T-helper 2 cell treated with Interferon-gamma antibody and Interleukin-4, amounts not matched to agents 5 μg/mL and 100 μg/mL, for 36 hours (primary cell): Measurements from ENCODE around the gene MAP2K3.
"Not testable (repeated sequence)": the region's sequence is repeated elsewhere in the genome, so short reads cannot be mapped to it uniquely, and the experiment has no call there.

Experiments
- DNase-seq: peaks from one replicate; pipeline ENCODE4 v3.0.0; 2021; ENCODE audit warnings: low spot score
- H3K27ac Mint-ChIP-seq: one replicate; pipeline ENCODE4 v1.8.0; 2021; ENCODE audit warnings: mild to moderate bottlenecking, mixed read lengths
- H3K27me3 Mint-ChIP-seq: one replicate; pipeline ENCODE4 v1.8.0; 2021; ENCODE audit warnings: low read depth, mixed read lengths
- H3K36me3 Mint-ChIP-seq: one replicate; pipeline ENCODE4 v1.8.0; 2021; ENCODE audit warnings: low read depth, mixed read lengths
- H3K4me1 Mint-ChIP-seq: one replicate; pipeline ENCODE4 v1.8.0; 2021; ENCODE audit warnings: low read depth, mixed read lengths
- H3K4me3 Mint-ChIP-seq: one replicate; pipeline ENCODE4 v1.8.0; 2022; ENCODE audit warnings: mild to moderate bottlenecking, moderate library complexity, mixed read lengths
- H3K9me3 Mint-ChIP-seq: one replicate; pipeline ENCODE4 v1.8.0; 2021; ENCODE audit warnings: mixed read lengths

MAP2K3 gene

DNA sequence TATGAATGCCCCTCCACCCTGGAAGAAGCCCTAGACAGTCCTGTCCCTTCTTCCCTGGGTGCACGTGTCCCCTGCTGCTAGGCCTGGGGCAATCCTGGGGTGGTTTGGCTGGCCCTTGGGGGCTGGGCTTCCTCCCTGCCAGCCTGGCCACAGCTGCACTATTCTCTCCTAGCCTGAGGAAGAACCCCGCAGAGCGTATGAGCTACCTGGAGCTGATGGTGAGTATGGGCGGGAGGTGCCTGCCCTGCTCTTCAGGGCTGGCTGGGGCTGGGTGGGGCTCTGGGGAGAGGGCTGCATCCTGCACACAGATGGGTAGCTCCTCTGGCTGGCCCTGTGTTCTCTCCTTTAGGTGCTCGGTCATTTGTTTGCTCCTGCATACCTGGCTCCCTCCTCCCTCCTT lies 28.8 kb downstream of the MAP2K3 start:
- Mint-ChIP-seq H3K9me3 (peaks cover 6% of the 10 kb centered on the region), H3K4me1 (no peaks in the 10 kb centered on the region), H3K27ac (no peak overlapping the region), H3K27me3 (no peaks in the 10 kb centered on the region), H3K36me3 (peaks cover 22% of the 10 kb centered on the region), H3K4me3 (no peak overlapping the region)
- DNase-seq: no peak

DNA sequence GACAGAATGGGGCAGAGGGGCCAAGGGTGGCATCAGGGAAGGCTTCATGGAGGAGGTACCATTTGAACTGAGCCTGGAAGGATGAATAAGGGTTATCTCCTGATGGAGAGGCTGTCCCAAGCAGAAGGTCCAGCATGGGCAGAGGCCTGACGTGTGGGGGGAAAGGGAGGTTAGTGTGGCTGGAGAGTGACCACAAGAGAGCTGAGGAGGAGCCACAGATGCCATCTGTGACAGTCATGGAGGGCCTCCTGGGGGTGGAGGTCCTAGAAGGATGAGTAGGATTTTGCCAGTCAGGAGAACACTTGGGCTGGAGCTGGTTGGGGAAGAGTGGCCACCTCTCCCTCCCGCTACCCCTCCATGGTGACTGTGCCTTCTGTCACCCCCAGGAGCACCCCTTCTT lies 29.2 kb downstream of the MAP2K3 start:
- H3K4me1 Mint-ChIP-seq, H3K9me3 Mint-ChIP-seq, DNase-seq, H3K27ac Mint-ChIP-seq, H3K27me3 Mint-ChIP-seq, H3K4me3 Mint-ChIP-seq: not testable (repeated sequence)
- H3K36me3 Mint-ChIP-seq: peaks cover 18% of the 10 kb centered on the region

DNA sequence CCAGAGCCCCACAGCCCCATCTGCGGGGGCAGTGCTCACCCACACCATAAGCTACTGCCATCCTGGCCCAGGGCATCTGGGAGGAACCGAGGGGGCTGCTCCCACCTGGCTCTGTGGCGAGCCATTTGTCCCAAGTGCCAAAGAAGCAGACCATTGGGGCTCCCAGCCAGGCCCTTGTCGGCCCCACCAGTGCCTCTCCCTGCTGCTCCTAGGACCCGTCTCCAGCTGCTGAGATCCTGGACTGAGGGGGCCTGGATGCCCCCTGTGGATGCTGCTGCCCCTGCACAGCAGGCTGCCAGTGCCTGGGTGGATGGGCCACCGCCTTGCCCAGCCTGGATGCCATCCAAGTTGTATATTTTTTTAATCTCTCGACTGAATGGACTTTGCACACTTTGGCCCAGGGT lies 29.8 kb downstream of the MAP2K3 start:
- peaks cover 13% of the 10 kb centered on the region for H3K36me3 Mint-ChIP-seq
- H3K4me3 Mint-ChIP-seq, H3K27ac Mint-ChIP-seq, DNase-seq, H3K4me1 Mint-ChIP-seq, H3K27me3 Mint-ChIP-seq, H3K9me3 Mint-ChIP-seq: not testable (repeated sequence)

DNA sequence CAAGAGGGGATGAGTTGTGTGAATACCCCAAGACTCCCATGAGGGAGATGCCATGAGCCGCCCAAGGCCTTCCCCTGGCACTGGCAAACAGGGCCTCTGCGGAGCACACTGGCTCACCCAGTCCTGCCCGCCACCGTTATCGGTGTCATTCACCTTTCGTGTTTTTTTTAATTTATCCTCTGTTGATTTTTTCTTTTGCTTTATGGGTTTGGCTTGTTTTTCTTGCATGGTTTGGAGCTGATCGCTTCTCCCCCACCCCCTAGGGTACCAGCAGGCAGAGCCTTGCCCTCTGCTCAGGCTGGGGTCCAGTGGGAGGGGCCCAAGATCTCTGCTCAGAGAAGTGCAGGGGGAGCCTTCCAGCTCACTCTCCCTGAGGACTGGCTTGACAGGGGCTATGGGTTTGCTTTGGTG lies 30.2 kb downstream of the MAP2K3 start:
- H3K27me3 Mint-ChIP-seq, H3K9me3 Mint-ChIP-seq, DNase-seq, H3K27ac Mint-ChIP-seq, H3K4me1 Mint-ChIP-seq, H3K4me3 Mint-ChIP-seq: not testable (repeated sequence)
- H3K36me3 Mint-ChIP-seq: peaks cover 13% of the 10 kb centered on the region

DNA sequence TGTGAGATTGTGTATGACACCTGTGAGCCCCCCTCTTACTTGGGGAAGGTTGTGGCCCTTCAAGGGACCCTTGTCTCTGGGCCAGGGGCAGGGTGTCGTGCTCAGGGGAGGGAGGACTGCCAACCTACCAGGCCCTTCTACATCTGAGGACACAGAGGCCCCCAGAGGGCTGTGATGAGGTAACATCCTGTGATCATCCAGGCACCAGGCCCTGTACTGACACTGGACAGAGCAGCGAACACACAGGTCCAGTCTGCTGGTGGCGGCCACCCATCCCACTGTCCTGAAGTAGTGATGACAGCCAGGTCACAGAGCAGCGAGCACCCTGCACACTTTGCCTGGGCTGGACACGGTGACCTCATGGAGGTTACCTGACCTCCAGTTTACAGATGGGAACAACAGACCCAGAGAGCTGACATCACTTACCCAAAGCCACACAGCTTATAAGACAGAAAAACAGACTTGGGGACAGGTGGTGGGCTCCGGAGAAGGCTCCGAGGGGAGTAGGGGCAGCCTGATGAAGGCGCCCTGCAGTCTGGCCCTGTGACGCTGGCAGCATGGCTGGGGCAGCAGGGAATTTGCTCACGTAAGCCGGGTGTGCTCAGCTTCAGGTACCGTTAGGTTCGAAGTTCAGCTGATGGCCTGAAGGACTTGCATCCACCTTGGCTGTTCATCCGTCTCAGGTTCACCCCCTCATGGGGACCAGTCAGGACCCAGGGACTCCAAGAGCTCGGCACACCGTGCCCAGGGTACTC lies 30.9 kb downstream of the MAP2K3 start:
- not testable (repeated sequence) for H3K9me3 Mint-ChIP-seq, H3K4me1 Mint-ChIP-seq, H3K27me3 Mint-ChIP-seq, DNase-seq, H3K4me3 Mint-ChIP-seq, H3K36me3 Mint-ChIP-seq, H3K27ac Mint-ChIP-seq

DNA sequence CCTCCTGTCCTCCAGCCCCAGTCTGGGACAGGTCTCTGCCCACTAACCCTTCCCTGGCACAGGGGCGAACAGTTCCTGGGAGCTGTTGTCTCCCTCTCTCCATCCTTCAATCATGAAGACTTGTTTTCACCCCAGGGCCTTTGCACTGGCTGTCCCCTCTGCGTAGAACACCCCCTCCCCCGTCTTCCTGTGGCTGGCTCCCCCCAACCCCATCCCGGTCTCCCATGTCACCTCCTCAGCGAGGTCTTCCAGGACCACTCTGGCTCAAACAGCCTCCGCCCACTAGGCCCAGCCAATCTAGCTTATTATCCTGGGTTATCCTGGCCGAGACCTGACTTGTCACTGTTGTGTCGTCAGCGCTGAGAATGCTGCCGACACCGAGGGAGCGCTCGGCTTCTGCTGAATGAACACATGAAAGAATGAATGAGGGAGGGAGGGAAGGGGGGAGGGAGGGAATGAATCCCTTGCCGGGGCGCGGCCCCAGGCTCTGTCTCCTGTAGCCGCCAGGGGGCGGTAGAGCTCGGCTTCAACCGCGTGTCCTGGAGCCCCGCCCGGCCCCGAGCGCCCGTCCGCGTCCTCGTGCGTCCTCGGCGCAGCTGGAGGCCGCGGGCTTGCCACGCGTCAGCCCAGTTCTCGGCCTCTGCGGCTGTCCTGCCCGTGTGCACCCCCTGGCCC lies 31.8 kb downstream of the MAP2K3 start:
- not testable (repeated sequence) for H3K4me1 Mint-ChIP-seq, H3K4me3 Mint-ChIP-seq, H3K36me3 Mint-ChIP-seq, H3K27ac Mint-ChIP-seq, H3K9me3 Mint-ChIP-seq, DNase-seq, H3K27me3 Mint-ChIP-seq

DNA sequence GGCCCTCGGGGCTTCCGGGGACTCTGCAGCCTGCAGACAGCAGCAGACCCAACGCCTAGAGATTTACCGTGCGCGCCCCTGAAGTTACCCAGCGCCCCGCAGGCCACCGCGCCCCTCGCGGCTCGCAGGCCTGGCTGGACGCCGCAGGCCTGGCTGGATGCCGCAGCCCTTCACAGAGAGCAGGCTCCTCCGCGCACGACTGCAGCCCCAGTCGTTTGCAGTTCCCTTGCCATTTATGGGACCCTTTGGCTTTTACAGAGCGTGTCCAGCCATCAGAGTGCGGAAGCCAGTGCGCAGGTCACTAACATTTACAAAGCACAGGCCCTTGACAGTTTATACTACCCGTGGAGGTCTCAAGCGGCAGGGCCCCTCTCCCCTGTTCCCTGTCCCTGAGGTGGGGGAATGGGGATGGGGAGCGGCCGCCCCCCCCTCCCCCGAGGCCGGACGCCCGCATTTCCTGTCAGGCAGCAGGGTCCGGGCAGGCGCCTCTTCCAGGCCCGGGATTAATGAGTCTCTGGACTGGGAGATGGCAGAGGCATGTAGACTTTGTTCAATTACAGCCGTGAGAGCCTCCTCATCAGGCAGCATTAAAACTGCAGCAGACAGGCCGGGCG lies 32.5 kb downstream of the MAP2K3 start:
- H3K4me1 Mint-ChIP-seq, H3K36me3 Mint-ChIP-seq, H3K9me3 Mint-ChIP-seq, DNase-seq, H3K4me3 Mint-ChIP-seq, H3K27me3 Mint-ChIP-seq, H3K27ac Mint-ChIP-seq: not testable (repeated sequence)

DNA sequence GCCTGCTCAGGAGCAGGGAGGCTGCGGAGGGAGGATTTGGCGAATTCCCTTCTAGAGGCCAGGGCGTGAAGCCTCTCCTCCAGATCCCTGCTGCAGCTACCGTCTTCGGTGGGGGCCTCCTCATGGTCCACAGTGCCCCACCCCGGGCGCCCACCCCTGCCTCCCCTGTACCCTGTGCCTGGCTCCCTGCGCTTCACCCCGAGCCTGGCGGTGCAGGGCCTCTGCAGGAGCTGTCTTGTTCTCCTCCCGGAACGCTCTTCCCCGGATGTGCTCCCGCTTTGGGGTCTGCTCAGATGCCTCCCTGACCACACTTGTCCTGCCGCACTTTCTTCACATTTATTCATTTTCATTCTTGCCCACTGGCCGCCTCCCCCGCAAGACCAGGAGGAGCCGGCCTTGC lies 33.3 kb downstream of the MAP2K3 start:
- H3K4me1 Mint-ChIP-seq, H3K27ac Mint-ChIP-seq, H3K9me3 Mint-ChIP-seq, H3K27me3 Mint-ChIP-seq, H3K4me3 Mint-ChIP-seq, DNase-seq, H3K36me3 Mint-ChIP-seq: not testable (repeated sequence)

DNA sequence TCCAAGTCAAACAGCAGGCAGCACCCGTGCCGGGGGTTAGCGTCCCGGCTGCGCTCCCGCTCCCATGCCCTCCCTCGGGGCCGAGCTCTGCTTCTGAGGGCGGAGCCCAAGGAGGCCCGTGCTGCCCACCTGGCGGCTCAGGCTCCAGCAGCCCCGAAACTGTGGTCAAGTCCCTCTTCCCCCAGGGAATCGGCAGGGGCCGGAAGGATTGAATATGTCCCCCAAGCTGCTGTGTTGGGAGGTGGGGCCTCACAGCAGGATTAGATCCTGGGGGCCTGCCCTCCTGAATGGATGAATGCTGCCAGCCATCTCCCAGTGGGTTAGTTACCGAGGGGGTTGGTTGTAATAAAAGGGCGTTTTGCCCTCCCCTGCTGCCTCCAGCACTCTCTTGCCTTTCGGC lies 33.9 kb downstream of the MAP2K3 start:
- H3K27me3 Mint-ChIP-seq: peaks cover 4% of the 10 kb centered on the region
- H3K4me1 Mint-ChIP-seq: no peaks in the 10 kb centered on the region
- H3K4me3 Mint-ChIP-seq: no peak overlapping the region
- H3K36me3 Mint-ChIP-seq: peaks cover 1% of the 10 kb centered on the region
- H3K9me3 Mint-ChIP-seq: no peaks in the 10 kb centered on the region
- no peak overlapping the region for H3K27ac Mint-ChIP-seq
- no peak for DNase-seq

DNA sequence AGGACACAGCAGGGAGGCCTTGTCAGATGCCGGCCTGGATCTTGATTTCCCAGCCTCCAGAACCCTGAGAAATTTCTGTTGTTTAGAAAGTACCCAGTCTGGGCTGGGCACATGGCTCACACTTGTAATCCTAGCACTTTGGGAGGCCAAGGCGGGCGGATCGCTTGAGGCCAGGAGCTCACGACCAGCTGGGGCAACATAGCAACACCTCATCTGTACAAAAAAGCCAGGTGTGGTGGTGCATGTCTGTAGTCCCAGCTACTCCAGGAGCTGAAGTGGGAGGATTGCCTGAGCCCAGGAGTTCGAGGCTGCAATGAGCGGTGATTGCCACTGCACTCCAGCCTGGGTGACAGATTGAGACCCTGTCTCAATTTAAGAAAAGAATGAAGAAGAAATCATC lies 34.3 kb downstream of the MAP2K3 start:
- not testable (repeated sequence) for DNase-seq, H3K27ac Mint-ChIP-seq, H3K9me3 Mint-ChIP-seq, H3K27me3 Mint-ChIP-seq, H3K4me3 Mint-ChIP-seq, H3K36me3 Mint-ChIP-seq, H3K4me1 Mint-ChIP-seq

DNA sequence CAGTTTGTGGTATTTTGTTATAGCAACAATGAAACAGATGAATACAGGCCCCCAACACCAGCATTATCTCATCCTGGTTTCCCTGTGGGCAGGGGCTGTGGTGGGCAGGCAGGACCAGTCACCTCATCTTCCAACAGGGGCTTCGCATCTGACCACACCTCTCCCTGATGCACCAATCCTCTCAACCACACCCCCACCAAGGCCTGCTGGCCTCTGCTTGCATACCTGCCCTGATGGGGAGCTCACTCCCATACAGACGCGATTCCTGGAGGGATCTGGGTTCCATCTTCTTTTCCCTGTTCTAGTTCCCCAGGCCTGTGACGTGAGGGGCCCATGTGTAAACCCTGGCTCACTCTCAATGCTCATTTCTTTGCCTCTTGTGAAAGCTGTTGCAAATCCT lies 34.7 kb downstream of the MAP2K3 start:
- H3K36me3 Mint-ChIP-seq, H3K4me3 Mint-ChIP-seq, H3K4me1 Mint-ChIP-seq, H3K27ac Mint-ChIP-seq, H3K27me3 Mint-ChIP-seq, H3K9me3 Mint-ChIP-seq, DNase-seq: not testable (repeated sequence)

- H3K27ac Mint-ChIP-seq, H3K9me3 Mint-ChIP-seq, H3K36me3 Mint-ChIP-seq, H3K4me1 Mint-ChIP-seq, H3K4me3 Mint-ChIP-seq, DNase-seq: not testable (repeated sequence)
- peaks cover 10% of the 10 kb centered on the region for H3K27me3 Mint-ChIP-seq
Measured at GRCh38 chr17:21319686-21320375, 35.3 kb downstream of the MAP2K3 start.

DNA sequence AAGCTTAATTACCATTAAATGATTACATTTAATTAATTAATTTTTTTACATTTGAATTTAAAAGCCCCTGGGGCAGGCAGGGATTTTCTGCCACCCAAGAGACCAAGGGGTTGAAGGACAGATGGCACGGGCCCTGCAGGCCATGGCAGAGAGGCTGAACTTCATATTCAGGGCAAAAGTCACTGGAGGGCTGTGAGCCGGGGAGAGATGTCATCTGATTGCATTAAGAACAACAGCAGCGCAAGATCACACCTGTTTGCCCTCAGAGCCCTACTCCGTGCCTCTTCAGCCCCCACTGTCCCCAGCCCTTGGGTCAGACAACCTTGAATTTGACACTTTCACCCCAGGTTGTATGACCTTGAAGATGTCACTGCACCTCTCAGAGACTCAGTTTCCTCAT lies 35.9 kb downstream of the MAP2K3 start:
- not testable (repeated sequence) for H3K9me3 Mint-ChIP-seq, H3K4me3 Mint-ChIP-seq, H3K27ac Mint-ChIP-seq, H3K36me3 Mint-ChIP-seq, H3K4me1 Mint-ChIP-seq, DNase-seq
- peaks cover 12% of the 10 kb centered on the region for H3K27me3 Mint-ChIP-seq

GRCh38 chr17:21321061-21321460 lies 36.5 kb downstream of the MAP2K3 start:
- H3K36me3 Mint-ChIP-seq, H3K27ac Mint-ChIP-seq, DNase-seq, H3K4me1 Mint-ChIP-seq, H3K4me3 Mint-ChIP-seq, H3K9me3 Mint-ChIP-seq: not testable (repeated sequence)
- peaks cover 15% of the 10 kb centered on the region for H3K27me3 Mint-ChIP-seq
